RWPE1 (cell line): ENCODE measurements around the gene STXBP2.
"Not testable (repeated sequence)": the region's sequence is repeated elsewhere in the genome, so short reads cannot be mapped to it uniquely, and the experiment has no call there.

ENCODE experiments used
- CTCF ChIA-PET: fragments of 350-600 bp; sonication (Branson Sonifier 250); formaldehyde crosslinking; extraction: SDS; loops from one replicate; lab custom pipeline; 2021; lab: Yijun Ruan, JAX
- POLR2A ChIA-PET: fragments of 400-600 bp; formaldehyde crosslinking; extraction: SDS; loops from one replicate; lab custom pipeline; 2020; ENCODE audit warnings: antibody characterized with exemption; ENCODE audit not compliant: low non-redundant PET; lab: Yijun Ruan, JAX
- DNase-seq: peaks from one replicate; pipeline ENCODE4 v3.0.0; 2012; ENCODE audit warnings: low spot score
- H3K27ac ChIP-seq: fragments of 450-650 bp; 2 replicates; pipeline ENCODE4 v1.5.1; 2017
- TF ChIP-seq, protein P1 (sequence below): fragments of 450-650 bp; conservative IDR thresholded peaks from 2 replicates; pipeline ENCODE4 v1.5.1; 2017; ENCODE audit warnings: low read depth, mild to moderate bottlenecking

STXBP2 gene

DNA sequence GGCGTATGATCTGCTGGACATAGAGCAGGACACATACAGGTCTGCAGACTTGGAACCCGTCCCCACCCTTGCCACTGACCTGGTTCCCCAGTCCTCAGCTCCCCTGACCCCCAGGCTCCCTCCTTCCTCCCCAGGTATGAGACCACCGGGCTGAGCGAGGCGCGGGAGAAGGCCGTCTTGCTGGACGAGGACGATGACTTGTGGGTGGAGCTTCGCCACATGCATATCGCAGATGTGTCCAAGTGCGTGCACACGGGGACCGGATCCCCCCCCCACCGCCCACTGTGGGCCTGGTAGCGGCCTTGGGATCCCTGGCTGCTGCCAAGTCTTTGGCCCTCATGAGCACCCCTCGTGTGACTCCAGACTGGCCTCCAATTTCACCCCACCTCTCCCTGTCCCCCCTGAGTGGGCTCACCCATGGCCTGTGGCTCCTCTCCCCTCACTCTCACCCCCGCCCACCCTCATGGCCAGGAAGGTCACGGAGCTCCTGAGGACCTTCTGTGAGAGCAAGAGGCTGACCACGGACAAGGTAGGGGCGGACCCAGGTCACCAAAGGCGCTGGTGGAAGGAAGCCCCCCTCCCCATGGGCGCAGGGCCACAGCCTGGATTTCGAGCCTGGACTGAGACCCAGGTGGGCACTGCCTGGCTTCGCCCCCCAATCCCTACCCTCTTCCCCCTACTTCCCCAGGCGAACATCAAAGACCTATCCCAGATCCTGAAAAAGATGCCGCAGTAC, 5.6 kb downstream of the STXBP2 start:
- ChIA-PET POLR2A (no interaction called here), CTCF (no interaction called here)
- no peak for DNase-seq
- TF ChIP-seq, protein P1, sequence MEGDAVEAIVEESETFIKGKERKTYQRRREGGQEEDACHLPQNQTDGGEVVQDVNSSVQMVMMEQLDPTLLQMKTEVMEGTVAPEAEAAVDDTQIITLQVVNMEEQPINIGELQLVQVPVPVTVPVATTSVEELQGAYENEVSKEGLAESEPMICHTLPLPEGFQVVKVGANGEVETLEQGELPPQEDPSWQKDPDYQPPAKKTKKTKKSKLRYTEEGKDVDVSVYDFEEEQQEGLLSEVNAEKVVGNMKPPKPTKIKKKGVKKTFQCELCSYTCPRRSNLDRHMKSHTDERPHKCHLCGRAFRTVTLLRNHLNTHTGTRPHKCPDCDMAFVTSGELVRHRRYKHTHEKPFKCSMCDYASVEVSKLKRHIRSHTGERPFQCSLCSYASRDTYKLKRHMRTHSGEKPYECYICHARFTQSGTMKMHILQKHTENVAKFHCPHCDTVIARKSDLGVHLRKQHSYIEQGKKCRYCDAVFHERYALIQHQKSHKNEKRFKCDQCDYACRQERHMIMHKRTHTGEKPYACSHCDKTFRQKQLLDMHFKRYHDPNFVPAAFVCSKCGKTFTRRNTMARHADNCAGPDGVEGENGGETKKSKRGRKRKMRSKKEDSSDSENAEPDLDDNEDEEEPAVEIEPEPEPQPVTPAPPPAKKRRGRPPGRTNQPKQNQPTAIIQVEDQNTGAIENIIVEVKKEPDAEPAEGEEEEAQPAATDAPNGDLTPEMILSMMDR, result no peak
- H3K27ac ChIP-seq, result no peak overlapping the region

DNA sequence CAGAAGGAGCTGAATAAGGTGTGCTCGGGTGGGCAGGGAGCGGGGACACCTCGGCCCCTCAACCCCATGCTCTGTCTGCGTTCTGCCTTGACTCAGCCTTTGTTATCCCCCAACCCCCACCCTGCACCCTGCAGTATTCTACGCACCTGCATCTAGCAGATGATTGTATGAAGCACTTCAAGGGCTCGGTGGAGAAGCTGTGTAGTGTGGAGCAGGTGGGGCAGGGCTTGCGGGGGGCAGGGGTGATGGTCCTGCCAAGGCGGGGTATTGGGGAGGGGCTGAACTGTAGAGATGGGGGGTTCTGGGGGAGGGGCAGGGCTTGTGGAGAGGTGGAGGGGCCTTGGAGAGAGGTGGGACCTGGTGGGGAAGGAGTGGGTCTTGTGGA, 6.1 kb downstream of the STXBP2 start:
- ChIA-PET CTCF (no interaction called here), POLR2A (no interaction called here)

DNA sequence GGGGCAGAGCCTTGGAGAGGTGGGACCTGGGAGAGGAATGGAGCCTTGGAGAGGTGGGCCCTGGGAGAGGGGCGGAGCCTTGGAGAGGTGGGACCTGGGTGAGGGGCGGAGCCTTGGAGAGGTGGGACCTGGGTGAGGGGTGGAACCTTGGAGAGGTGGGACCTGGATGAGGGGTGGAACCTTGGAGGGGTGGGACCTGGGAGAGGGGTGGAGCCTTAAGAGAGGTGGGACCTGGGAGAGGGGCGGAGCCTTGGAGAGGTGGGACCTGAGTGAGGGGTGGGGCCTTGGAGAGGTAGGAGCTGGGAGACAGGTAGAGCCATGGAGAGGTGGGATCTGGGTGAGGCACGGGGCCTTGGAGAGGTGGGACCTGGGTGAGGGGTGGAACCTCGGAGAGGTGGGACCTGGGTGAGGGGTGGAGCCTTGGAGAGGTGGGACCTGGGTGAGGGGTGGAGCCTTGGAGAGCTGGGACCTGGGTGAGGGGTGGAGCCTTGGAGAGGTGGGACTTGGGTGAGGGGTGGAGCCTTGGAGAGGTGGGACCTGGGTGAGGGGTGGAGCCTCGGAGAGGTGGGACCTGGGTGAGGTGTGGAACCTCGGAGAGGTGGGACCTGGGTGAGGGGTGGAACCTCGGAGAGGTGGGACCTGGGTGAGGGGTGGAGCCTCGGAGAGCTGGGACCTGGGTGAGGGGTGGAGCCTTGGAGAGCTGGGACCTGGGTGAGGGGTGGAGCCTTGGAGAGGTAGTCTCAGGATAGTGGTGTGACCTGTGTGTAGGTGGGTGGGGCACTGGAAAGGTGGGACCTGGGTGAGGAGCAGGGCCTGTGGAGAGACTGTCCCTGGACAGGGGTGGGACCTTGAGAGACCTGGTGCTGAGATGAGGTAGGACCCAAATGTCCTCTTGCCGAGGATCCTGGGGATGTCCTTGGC, 7.0 kb downstream of the STXBP2 start:
- POLR2A ChIA-PET, H3K27ac ChIP-seq, CTCF ChIA-PET: not testable (repeated sequence)
- DNase-seq, result peak; percentile 36

More for the DNA sequence above, 6.1 kb downstream of the STXBP2 start:
- H3K27ac ChIP-seq, result no peak overlapping the region
- no peak for DNase-seq
- TF ChIP-seq, protein P1, result no peak

DNA sequence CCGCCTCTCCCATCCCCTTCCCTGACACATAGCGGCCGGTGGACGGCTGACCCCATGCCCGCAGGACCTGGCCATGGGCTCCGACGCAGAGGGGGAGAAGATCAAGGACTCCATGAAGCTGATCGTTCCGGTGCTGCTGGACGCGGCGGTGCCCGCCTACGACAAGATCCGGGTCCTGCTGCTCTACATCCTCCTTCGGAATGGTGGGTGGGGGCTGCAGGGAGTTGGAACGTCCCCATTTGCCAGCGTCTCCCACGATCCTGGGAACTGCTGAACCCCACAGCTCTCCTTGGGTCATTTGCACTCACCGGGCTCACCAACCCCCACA, 7.6 kb downstream of the STXBP2 start:
- TF ChIP-seq, protein P1, result no peak
- ChIA-PET CTCF (no interaction called here), POLR2A (no interaction called here)
- no peak for DNase-seq
- H3K27ac ChIP-seq, result peak overlapping the region; percentile 19; the same call in 1 of the 2 replicates

GRCh38 chr19:7645163-7645562, 8.3 kb downstream of the STXBP2 start:
- CTCF ChIA-PET, result no interaction called here
- H3K27ac ChIP-seq, result peak overlapping the region; percentile 19; the same call in 1 of the 2 replicates
- POLR2A ChIA-PET, result no interaction called here
- TF ChIP-seq, protein P1, result no peak
- DNase-seq, result no peak

GRCh38 chr19:7645656-7646425, 8.9 kb downstream of the STXBP2 start:
- ChIA-PET CTCF (no interaction called here), POLR2A (no interaction called here)
- TF ChIP-seq, protein P1, result no peak
- no peak overlapping the region for H3K27ac ChIP-seq
- DNase-seq, result no peak
